ENCODE results near the gene SMCO3. TPM values are rescaled to one million over a fixed set of nuclear protein-coding genes. Genes with fewer than 3 reads are reported as not detected.

The SMCO3 gene
- total RNA-seq, 6 experiments from 2014 or later = 0.07 to 0.26 (median 0.13) TPM

DNA sequence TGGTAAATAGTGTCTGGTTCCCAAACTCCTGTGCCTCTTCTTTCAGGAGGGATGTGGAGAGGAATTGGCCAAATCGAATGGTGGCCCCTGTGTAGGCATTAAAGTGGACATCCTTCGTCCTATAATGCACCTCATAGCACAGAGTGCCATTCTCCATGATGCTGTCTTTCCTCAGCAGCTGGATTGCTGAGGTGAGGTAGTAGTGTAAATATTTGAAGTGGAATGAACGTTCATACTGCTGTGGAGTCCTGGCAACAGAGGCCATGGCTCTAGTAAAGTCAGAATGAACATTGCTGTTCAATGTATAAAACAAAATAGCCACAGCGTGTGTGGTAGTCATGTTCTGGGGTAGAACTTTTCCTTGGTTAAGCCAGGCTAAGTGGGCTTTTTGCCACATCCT lies 26.6 kb upstream of the SMCO3 start:
- Mint-ChIP-seq H3K4me1 (ENCODE audit: low read depth) (peaks cover 50% of the 10 kb centered on the region), H3K4me3 (no peak overlapping the region), H3K27ac (no peak overlapping the region), H3K9me3 (no peaks in the 10 kb centered on the region), H3K27me3 (ENCODE audit: insufficient read depth) (no peaks in the 10 kb centered on the region), H3K36me3 (ENCODE audit: low read depth) (no peaks in the 10 kb centered on the region)
- TF ChIP-seq, protein P1, sequence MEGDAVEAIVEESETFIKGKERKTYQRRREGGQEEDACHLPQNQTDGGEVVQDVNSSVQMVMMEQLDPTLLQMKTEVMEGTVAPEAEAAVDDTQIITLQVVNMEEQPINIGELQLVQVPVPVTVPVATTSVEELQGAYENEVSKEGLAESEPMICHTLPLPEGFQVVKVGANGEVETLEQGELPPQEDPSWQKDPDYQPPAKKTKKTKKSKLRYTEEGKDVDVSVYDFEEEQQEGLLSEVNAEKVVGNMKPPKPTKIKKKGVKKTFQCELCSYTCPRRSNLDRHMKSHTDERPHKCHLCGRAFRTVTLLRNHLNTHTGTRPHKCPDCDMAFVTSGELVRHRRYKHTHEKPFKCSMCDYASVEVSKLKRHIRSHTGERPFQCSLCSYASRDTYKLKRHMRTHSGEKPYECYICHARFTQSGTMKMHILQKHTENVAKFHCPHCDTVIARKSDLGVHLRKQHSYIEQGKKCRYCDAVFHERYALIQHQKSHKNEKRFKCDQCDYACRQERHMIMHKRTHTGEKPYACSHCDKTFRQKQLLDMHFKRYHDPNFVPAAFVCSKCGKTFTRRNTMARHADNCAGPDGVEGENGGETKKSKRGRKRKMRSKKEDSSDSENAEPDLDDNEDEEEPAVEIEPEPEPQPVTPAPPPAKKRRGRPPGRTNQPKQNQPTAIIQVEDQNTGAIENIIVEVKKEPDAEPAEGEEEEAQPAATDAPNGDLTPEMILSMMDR (IDR thresholded peaks at IDR 0.05) = no peak
- no peak for DNase-seq

- no peak overlapping the region for H3K4me3 Mint-ChIP-seq
- no peaks in the 10 kb centered on the region for H3K36me3 Mint-ChIP-seq (ENCODE audit: low read depth)
- no peaks in the 10 kb centered on the region for H3K27me3 Mint-ChIP-seq (ENCODE audit: insufficient read depth)
- H3K9me3 Mint-ChIP-seq = no peaks in the 10 kb centered on the region
- H3K27ac Mint-ChIP-seq = no peak overlapping the region
- TF ChIP-seq, protein P1 (IDR thresholded peaks at IDR 0.05) = no peak
- H3K4me1 Mint-ChIP-seq (ENCODE audit: low read depth) = peaks cover 58% of the 10 kb centered on the region
- no peak for DNase-seq
These were observed 25.3 kb upstream of the SMCO3 start for GRCh38 chr12:14839262-14839661.

DNA sequence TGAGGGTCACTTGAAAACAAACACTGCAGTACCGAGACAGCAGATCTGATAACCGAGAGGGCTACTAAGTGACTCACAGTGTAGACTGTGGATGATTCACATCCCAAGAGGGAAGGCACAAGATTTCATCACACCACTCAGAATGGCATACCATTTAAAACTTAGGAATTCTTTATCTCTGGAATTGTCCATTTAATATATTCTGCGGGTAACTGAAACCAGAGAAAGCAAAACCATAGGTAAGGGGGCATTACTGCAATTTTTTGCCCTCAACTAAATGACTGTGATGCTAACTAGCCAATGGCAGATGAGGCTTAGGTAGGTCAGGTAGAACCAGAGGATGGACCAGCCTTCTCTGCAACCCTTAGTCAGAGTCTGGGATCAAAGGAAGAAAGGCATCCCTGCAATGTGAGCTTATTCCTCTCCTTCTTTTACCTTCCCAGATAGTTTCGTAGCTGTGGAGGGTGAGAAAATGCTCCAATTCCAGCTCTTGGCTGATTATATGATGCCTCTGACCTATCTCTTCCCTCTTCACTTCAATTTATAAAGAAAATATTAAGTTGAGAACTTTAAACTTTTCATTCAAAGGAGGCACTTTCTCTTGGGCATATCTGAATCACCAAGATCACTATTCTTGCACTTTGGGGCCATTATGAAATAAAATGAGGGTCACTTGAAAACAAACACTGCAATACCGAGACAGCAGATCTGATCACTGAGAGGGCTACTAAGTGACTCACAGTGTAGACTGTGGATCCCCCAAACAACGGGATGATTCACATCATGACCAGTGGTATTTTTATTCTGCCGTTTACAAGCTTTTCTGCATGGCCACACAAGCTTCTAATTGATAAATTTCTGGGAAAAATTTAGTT lies 22.6 kb upstream of the SMCO3 start:
- H3K36me3 Mint-ChIP-seq (ENCODE audit: low read depth) = no peaks in the 10 kb centered on the region
- H3K4me1 Mint-ChIP-seq (ENCODE audit: low read depth) = peaks cover 54% of the 10 kb centered on the region
- H3K27me3 Mint-ChIP-seq (ENCODE audit: insufficient read depth) = no peaks in the 10 kb centered on the region
- peak overlapping the region; percentile 79 for H3K4me3 Mint-ChIP-seq
- TF ChIP-seq, protein P1 (IDR thresholded peaks at IDR 0.05) = no peak
- DNase-seq = peak; percentile 86
- no peaks in the 10 kb centered on the region for H3K9me3 Mint-ChIP-seq
- peak overlapping the region; percentile 80 for H3K27ac Mint-ChIP-seq

DNA sequence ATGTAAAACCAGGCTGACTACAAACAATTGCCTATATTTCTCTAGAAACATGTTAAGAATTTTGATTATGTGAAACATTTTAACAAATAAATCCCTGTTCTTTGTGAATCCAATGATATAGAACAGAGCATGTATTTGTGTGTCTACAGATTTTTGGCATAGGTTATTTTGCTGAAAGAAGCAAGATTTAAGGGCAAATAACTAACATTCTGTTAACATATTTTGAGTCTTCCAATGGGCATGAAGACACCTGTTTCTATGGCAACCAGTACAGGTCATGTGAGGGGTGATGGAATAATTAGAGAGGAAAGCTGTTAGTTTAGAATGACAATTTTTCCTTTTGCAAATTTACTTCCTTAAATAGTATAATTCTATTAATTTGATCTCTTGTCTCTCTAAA lies 20.5 kb upstream of the SMCO3 start:
- H3K9me3 Mint-ChIP-seq = no peaks in the 10 kb centered on the region
- no peak for DNase-seq
- H3K27ac Mint-ChIP-seq = no peak overlapping the region
- no peak overlapping the region for H3K4me3 Mint-ChIP-seq
- no peaks in the 10 kb centered on the region for H3K36me3 Mint-ChIP-seq (ENCODE audit: low read depth)
- H3K4me1 Mint-ChIP-seq (ENCODE audit: low read depth) = peaks cover 45% of the 10 kb centered on the region
- no peaks in the 10 kb centered on the region for H3K27me3 Mint-ChIP-seq (ENCODE audit: insufficient read depth)
- TF ChIP-seq, protein P1 (IDR thresholded peaks at IDR 0.05) = no peak

DNA sequence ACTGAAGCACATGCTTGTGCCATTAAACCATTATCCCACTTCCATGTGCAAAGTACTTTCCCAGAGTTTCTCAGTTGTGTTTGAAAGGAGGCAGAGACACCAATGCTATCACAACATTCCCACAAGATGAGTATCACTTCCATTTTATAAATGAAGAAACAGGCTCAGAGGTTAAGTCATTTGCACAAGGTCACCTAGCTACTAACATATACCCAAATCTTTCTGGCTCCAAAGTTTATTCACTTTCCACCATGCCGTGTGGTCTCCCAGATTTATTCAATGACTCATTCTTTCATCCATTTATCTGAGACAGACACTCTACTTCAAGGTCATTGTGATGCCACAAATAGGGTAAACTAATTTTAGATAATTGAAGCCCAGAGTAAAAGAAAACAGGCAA lies 20.0 kb upstream of the SMCO3 start:
- Mint-ChIP-seq H3K9me3 (no peaks in the 10 kb centered on the region), H3K4me3 (no peak overlapping the region), H3K27me3 (ENCODE audit: insufficient read depth) (no peaks in the 10 kb centered on the region), H3K4me1 (ENCODE audit: low read depth) (peaks cover 45% of the 10 kb centered on the region), H3K27ac (no peak overlapping the region), H3K36me3 (ENCODE audit: low read depth) (no peaks in the 10 kb centered on the region)
- TF ChIP-seq, protein P1 (IDR thresholded peaks at IDR 0.05) = no peak
- DNase-seq = no peak
